H9 (cell line): Measurements from ENCODE around the gene LPP. TPM values are rescaled to one million over a fixed set of nuclear protein-coding genes. Genes with fewer than 3 reads are reported as not detected.

Experiments used
- DNase-seq: peaks from one replicate; pipeline ENCODE4 v3.0.0-alpha.2; 2017
- H2AFZ ChIP-seq: one replicate; pipeline ENCODE4 v1.6.1; 2013; ENCODE audit warnings: mild to moderate bottlenecking, low read length, control low read depth, moderate library complexity
- H2AK5ac ChIP-seq: 2 replicates; pipeline ENCODE4 v1.6.1; 2013; ENCODE audit warnings: low read length, control low read depth, mixed read lengths; ENCODE audit not compliant: insufficient read length
- H2BK120ac ChIP-seq: one replicate; pipeline ENCODE4 v1.6.1; 2013; ENCODE audit warnings: low read depth, mild to moderate bottlenecking, low read length, control low read depth, inconsistent platforms; ENCODE audit not compliant: poor library complexity, severe bottlenecking
- H2BK12ac ChIP-seq: 2 replicates; pipeline ENCODE4 v1.6.1; 2013; ENCODE audit warnings: low read length, control low read depth, mixed read lengths, low read depth; ENCODE audit not compliant: insufficient read length
- H2BK15ac ChIP-seq: 2 replicates; pipeline ENCODE4 v1.6.1; 2013; ENCODE audit warnings: low read depth, low read length, control low read depth
- H2BK20ac ChIP-seq: one replicate; pipeline ENCODE4 v1.6.1; 2013; ENCODE audit warnings: low read depth, mild to moderate bottlenecking, low read length, control low read depth, inconsistent platforms; ENCODE audit not compliant: poor library complexity, severe bottlenecking
- H2BK5ac ChIP-seq: 2 replicates; pipeline ENCODE4 v1.6.1; 2013; ENCODE audit warnings: low read length, control low read depth, mixed read lengths; ENCODE audit not compliant: insufficient read length
- H3K14ac ChIP-seq: 2 replicates; pipeline ENCODE4 v1.6.1; 2013; ENCODE audit warnings: low read length, control low read depth; ENCODE audit not compliant: insufficient read depth
- H3K18ac ChIP-seq: 2 replicates; pipeline ENCODE4 v1.6.1; 2013; ENCODE audit warnings: low read depth, mild to moderate bottlenecking, mixed read lengths, low read length, control low read depth; ENCODE audit not compliant: insufficient read length
- H3K23ac ChIP-seq: 2 replicates; pipeline ENCODE4 v1.6.1; 2013; ENCODE audit warnings: low read length, control low read depth, mixed read lengths, low read depth; ENCODE audit not compliant: insufficient read length
- H3K23me2 ChIP-seq: 2 replicates; pipeline ENCODE4 v1.6.1; 2013; ENCODE audit warnings: low read depth, mild to moderate bottlenecking, mixed read lengths, low read length, control low read depth; ENCODE audit not compliant: insufficient read length, poor library complexity, severe bottlenecking
- H3K27ac ChIP-seq: 2 replicates; pipeline ENCODE4 v1.5.1; 2013; ENCODE audit warnings: low read length, control low read depth, mixed read lengths, low read depth; ENCODE audit not compliant: insufficient read length
- H3K27me3 ChIP-seq: 2 replicates; pipeline ENCODE4 v1.6.1; 2013; ENCODE audit warnings: low read length, control low read depth, inconsistent platforms; ENCODE audit not compliant: insufficient read depth
- H3K4ac ChIP-seq: 2 replicates; pipeline ENCODE4 v1.6.1; 2013; ENCODE audit warnings: low read depth, mild to moderate bottlenecking, control low read depth, inconsistent platforms, low read length, moderate library complexity
- H3K4me1 ChIP-seq: 2 replicates; pipeline ENCODE4 v1.6.1; 2013; ENCODE audit warnings: low read length, control low read depth, inconsistent platforms; ENCODE audit not compliant: insufficient read depth
- H3K4me2 ChIP-seq: 2 replicates; pipeline ENCODE4 v1.6.1; 2013; ENCODE audit warnings: low read length, control low read depth, mixed read lengths; ENCODE audit not compliant: insufficient read length, insufficient read depth
- H3K56ac ChIP-seq: 2 replicates; pipeline ENCODE4 v1.6.1; 2013; ENCODE audit warnings: low read depth, mild to moderate bottlenecking, mixed read lengths, low read length, control low read depth; ENCODE audit not compliant: insufficient read length
- H3K79me1 ChIP-seq: 2 replicates; pipeline ENCODE4 v1.6.1; 2013; ENCODE audit warnings: low read depth, mild to moderate bottlenecking, moderate library complexity, low read length, control low read depth, inconsistent platforms; ENCODE audit not compliant: insufficient read depth, poor library complexity, severe bottlenecking
- H3K79me2 ChIP-seq: 2 replicates; pipeline ENCODE4 v1.6.1; 2013; ENCODE audit warnings: low read length, control low read depth, inconsistent platforms; ENCODE audit not compliant: insufficient read depth
- H3K9ac ChIP-seq: 2 replicates; pipeline ENCODE4 v1.6.1; 2013; ENCODE audit warnings: low read length, control low read depth, mixed read lengths; ENCODE audit not compliant: insufficient read length; ENCODE audit errors: extremely low read depth
- H3K9me3 ChIP-seq: one replicate; pipeline ENCODE4 v1.6.1; 2013; ENCODE audit warnings: low read depth, low read length, inconsistent platforms; ENCODE audit not compliant: control insufficient read depth
- H3T11ph ChIP-seq: one replicate; pipeline ENCODE4 v1.6.1; 2013; ENCODE audit warnings: mild to moderate bottlenecking, low read length, control low read depth, inconsistent platforms
- H4K20me1 ChIP-seq: one replicate; pipeline ENCODE4 v1.6.1; 2013; ENCODE audit not compliant: control insufficient read depth, insufficient read length, insufficient read depth
- H4K5ac ChIP-seq: 2 replicates; pipeline ENCODE4 v1.6.1; 2013; ENCODE audit warnings: low read depth, mild to moderate bottlenecking, mixed read lengths, low read length, control low read depth; ENCODE audit not compliant: insufficient read length
- H4K8ac ChIP-seq: replicated peaks from 2 replicates; pipeline ENCODE4 v1.6.1; 2013; ENCODE audit warnings: low read length, control low read depth, mixed read lengths, low read depth; ENCODE audit not compliant: insufficient read length
- H4K91ac ChIP-seq: 2 replicates; pipeline ENCODE4 v1.6.1; 2013; ENCODE audit warnings: low read depth, mild to moderate bottlenecking, moderate library complexity, mixed read lengths, low read length, control low read depth; ENCODE audit not compliant: insufficient read length
- H3K27ac Mint-ChIP-seq, 3 experiments: 2 replicates in 2 of 3; 3 replicates in 1 of 3; pipeline ENCODE4 v1.8.0; 2020 to 2021; ENCODE audit warnings: mixed read lengths in 3 of 3, mild to moderate bottlenecking in 1 of 3, moderate library complexity in 1 of 3
- H3K27me3 Mint-ChIP-seq: 2 replicates; pipeline ENCODE4 v1.8.0; 2021; ENCODE audit warnings: low read depth, mild to moderate bottlenecking, moderate library complexity, mixed read lengths
- H3K36me3 Mint-ChIP-seq, 3 experiments: 2 replicates in 2 of 3; 3 replicates in 1 of 3; pipeline ENCODE4 v1.8.0; 2020 to 2021; ENCODE audit warnings: low read depth in 3 of 3, mixed read lengths in 3 of 3; ENCODE audit not compliant: insufficient read depth in 1 of 3
- H3K4me1 Mint-ChIP-seq, 2 experiments: 2 replicates each; pipeline ENCODE4 v1.8.0; 2020; ENCODE audit warnings: mixed read lengths in 2 of 2
- H3K4me3 Mint-ChIP-seq, 2 experiments: 2 replicates in 1 of 2; 3 replicates in 1 of 2; pipeline ENCODE4 v1.8.0; 2020 to 2021; ENCODE audit warnings: mild to moderate bottlenecking in 2 of 2, mixed read lengths in 2 of 2, moderate library complexity in 1 of 2
- H3K9me3 Mint-ChIP-seq, 2 experiments: 2 replicates in 1 of 2; 3 replicates in 1 of 2; pipeline ENCODE4 v1.8.0; 2020; ENCODE audit warnings: mild to moderate bottlenecking in 2 of 2, mixed read lengths in 2 of 2, moderate library complexity in 1 of 2
- CTCF ChIP-seq: fragments of 200-600 bp; sonication (generic); conservative IDR thresholded peaks from 3 replicates; pipeline ENCODE4 v1.8.0; 2021; ENCODE audit warnings: antibody characterized with exemption, mild to moderate bottlenecking
- WGBS: extraction: QIAGEN DNeasy Blood & Tissue Kit; methylation state at CpG from one replicate; pipeline ENCODE4 v1.1.7; 2013; ENCODE audit warnings: missing lambda C conversion rate, low lambda C conversion rate, mixed read lengths; ENCODE audit not compliant: insufficient read length; ENCODE audit errors: extremely low coverage; 5-methylcytosine and 5-hydroxymethylcytosine counted together
- total RNA-seq: library from RNA; stranded (reverse); gene quantifications from 2 replicates; pipeline ENCODE4 v1.2.1, GENCODE V29; 2021

LPP gene
- total RNA-seq, 1 experiment from 2014 or later = 64.6 TPM

DNA sequence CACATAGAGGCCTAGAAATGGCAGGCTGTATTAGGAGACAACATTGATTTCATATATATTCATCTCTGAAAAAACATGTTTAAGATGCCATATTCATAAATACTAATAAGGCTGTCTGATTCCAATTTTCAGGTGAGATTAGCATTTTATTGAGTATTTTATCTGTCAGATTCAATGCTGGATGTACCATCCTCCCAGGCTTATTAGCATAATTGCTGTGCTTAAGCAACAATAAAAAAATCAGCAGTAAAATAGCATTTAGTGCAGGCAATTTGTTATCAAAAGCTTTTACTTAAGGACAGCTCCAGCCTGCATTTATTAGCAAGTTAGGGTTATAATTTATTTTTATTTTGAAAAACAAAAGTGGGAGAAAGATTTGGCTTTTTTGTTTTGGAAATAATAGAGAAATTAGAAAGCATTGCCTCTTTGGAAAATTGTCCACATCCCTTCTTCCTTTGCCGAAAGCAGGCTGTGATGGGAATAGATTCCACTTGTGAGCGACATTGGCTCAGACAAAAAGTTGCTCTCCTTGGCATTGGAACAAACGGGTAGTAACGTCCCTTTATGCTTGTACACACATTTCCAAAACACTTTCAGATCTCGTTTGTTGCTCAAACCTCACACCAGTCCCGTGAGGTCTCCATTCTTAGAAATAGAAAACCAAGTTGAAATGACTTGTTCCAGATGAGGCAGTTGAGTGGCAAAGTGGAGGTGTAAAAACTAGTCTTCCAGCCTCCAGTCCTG, 134.0 kb downstream of the LPP start:
- no peak overlapping the region for H3K4me3 Mint-ChIP-seq
- Histone ChIP-seq H3K9ac (no peak overlapping the region), H2BK12ac (no peak overlapping the region), H3K23ac (no peak overlapping the region), H3T11ph (no peak overlapping the region), H3K4me2 (no peak overlapping the region), H4K5ac (no peak overlapping the region), H3K27me3 (no peaks in the 10 kb centered on the region), H4K91ac (no peak overlapping the region), H3K23me2 (no peaks in the 10 kb centered on the region), H4K8ac (no peak overlapping the region), H3K27ac (no peak overlapping the region), H2BK20ac (no peak overlapping the region), H2BK120ac (no peak overlapping the region), H2AK5ac (no peak overlapping the region), H2BK15ac (no peak overlapping the region), H3K9me3 (no peaks in the 10 kb centered on the region), H3K56ac (no peak overlapping the region), H2AFZ (no peak overlapping the region), H3K18ac (no peak overlapping the region), H3K79me2 (peaks cover 1% of the 10 kb centered on the region; the same call in 1 of the 2 replicates), H3K4ac (no peak overlapping the region), H4K20me1 (no peaks in the 10 kb centered on the region), H3K4me1 (peaks cover 3% of the 10 kb centered on the region; the same call in 1 of the 2 replicates), H3K14ac (no peak overlapping the region), H3K79me1 (no peaks in the 10 kb centered on the region), H2BK5ac (no peak overlapping the region)
- peaks cover 8 to 14% of the 10 kb centered on the region in 2 experiments; a peak in 3 of 4 replicates for H3K4me1 Mint-ChIP-seq
- no peak for TF ChIP-seq CTCF
- H3K27ac Mint-ChIP-seq = peak overlapping the region in 1 of 3 experiments; percentile 43; a peak in 2 of 7 replicates
- H3K9me3 Mint-ChIP-seq = no peaks in the 10 kb centered on the region
- H3K27me3 Mint-ChIP-seq = no peaks in the 10 kb centered on the region
- no CpG with 5 or more reads among the region's 6 CpGs for WGBS
- H3K36me3 Mint-ChIP-seq = peaks cover 0 to 4% (median 0%) of the 10 kb centered on the region in 3 experiments; a peak in 3 of 7 replicates
- no peak for DNase-seq
